Stimulated activated CD8-positive, alpha-beta memory T cell treated with anti-CD3 and anti-CD28 coated beads, Interleukin-7, amount 100 ng/mL, for 1 hour (primary cell): ENCODE measurements around the gene CNIH1.
"Not testable (repeated sequence)": the region's sequence is repeated elsewhere in the genome, so short reads cannot be mapped to it uniquely, and the experiment has no call there.

Source experiments
- DNase-seq, 2 donors: peaks; one replicate each; pipeline ENCODE4 v3.0.0-alpha.2; 2020; ENCODE audit warnings: low read depth in 2 of 2

CNIH1 gene

DNA sequence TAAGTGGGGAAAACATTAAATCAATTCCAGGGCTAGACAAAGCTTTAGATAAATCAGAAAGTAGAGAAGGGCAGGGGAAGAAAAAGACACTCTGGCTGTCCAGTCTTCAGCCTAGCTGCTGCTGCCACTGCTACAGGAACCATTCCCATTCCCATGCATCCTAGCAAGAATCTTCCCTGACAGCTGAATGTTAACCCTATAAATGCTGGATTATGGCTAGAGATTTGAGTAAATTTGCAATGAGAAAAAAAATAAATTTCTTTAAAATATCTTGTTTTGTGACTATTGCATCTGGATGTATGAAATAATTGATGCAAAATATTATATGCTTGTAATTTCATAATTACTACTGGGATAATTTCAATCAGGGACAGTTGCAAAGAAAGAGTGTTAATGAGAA, 59.4 kb downstream of the CNIH1 start:
- no peak for DNase-seq

DNA sequence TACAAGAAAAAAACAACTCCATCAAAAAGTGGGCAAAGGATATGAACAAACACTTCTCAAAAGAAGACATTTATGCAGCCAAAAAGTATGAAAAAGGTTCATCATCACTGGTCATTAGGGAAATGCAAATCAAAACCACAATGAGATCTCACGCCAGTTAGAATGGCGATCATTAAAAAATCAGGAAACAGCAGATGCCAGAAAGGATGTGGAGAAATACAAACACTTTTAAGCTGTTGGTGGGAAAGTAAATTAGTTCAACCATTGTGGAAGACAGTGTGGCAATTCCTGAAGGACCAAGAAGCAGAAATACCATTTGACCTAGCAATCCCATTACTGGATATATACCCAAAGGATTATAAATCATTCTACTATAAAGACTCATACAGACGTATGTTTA, 60.6 kb downstream of the CNIH1 start:
- DNase-seq: not testable (repeated sequence)

DNA sequence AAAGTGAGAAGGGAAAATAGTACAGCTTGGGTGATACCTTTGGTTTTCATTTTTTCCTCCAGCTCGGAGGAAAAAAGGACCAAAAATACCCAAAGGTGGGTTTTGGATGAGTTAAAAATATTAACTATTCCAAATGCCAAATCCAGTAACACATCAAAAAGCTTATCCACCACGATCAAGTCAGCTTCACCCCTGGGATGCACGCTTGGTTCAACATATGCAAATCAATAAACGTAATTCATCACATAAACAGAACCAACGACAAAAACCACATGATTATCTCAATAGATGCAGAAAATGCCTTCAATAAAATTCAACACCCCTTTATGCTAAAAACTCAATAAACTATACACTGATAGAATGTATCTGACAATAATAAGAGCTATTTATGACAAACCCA, 62.3 kb downstream of the CNIH1 start:
- not testable (repeated sequence) for DNase-seq

DNA sequence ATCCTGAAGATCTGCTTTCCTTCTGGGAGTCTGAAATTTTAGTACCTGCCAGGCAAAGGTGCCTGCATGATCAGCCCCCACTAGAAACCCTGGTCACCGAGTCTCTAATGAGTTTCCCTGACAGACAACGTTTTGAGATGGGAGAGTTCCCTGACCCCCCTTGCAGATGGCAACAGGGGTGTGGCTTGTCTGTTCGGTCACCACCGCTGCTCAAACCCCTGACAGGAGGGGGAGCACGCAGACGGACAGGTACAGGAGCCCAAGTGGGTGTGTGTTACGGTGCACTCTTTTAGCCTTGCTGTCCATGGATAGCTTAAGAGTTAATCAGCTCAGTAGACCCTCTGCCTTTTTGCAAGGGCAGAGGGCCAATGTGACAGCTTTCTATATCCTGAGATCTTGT, 63.7 kb downstream of the CNIH1 start:
- no peak for DNase-seq

DNA sequence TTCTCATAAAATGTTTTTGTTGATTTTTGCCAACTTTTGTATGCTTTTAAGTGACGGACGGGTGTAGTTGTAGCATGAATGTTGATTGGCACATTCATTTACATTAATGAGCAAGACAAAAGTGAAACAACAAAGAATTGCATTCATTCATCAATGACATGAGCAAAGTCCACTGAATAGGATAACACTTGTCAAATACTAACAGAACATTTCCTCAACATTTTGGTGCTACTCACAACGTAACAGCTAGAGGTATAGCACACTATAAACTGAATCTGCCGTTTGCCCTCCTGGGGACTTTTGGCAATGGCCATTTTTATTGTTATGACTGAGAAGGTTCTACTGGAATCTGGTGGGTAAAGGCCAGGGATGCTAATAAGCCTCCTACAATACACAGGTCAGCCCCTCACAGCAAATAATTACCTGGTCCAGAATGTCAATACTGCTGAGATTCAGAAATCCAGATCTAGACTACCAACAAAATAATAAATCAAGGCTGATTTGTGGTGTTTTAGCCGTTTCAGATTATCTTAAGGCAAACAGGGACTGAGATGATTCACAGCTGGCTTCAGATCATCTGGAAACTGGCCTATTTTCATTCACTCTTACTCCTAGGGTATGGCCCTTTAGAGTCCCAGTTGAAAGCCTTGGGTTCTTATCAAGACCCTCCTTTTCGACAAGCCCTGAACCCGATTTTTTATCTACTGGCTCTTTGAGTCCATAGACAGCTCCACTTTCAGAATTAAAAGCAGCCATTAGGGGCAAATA, 66.9 kb downstream of the CNIH1 start:
- DNase-seq: no peak
